Measurements from ENCODE around the gene MEP1B.

Gene MEP1B

GRCh38 chr18:32195881-32196815 is 6.3 kb downstream of the MEP1B start:
- H3K79me1 ChIP-seq (replicated peaks; ENCODE audit: low read length, poor library complexity, severe bottlenecking), result no peaks in the 10 kb centered on the region
- H4K8ac ChIP-seq (ENCODE audit: low read length), result no peak overlapping the region
- no peak overlapping the region for H2BK120ac ChIP-seq (ENCODE audit: low read depth, low read length)
- no peak overlapping the region for H3K14ac ChIP-seq (ENCODE audit: low read length in 2 of 2)
- H2BK12ac ChIP-seq (ENCODE audit: low read length in 2 of 2), result no peak overlapping the region
- H2BK15ac ChIP-seq (ENCODE audit: low read depth, poor library complexity, severe bottlenecking), result no peak overlapping the region
- no peak overlapping the region for H3K23ac ChIP-seq (ENCODE audit: low read length in 2 of 2)
- no peak overlapping the region for H3K4me2 ChIP-seq (ENCODE audit: low read length, poor library complexity, severe bottlenecking)
- H2AK5ac ChIP-seq (ENCODE audit: low read length, severe bottlenecking), result no peak overlapping the region
- no peak overlapping the region for H2BK5ac ChIP-seq (ENCODE audit: low read depth, low read length, poor library complexity, severe bottlenecking)
- no peaks in the 10 kb centered on the region for H3K27me3 ChIP-seq (ENCODE audit: control insufficient read depth in 1 of 2, insufficient read depth in 1 of 2, low read length in 2 of 2)
- DNase-seq, result no peak
- H3K4me3 ChIP-seq (ENCODE audit: insufficient read depth in 1 of 2, low read depth in 1 of 2, low read length in 2 of 2), result no peak overlapping the region
- H3K36me3 ChIP-seq (ENCODE audit: control insufficient read depth in 1 of 2, insufficient read depth in 2 of 2, low read depth in 1 of 2, low read length in 2 of 2), result no peaks in the 10 kb centered on the region
- no peaks in the 10 kb centered on the region for H3K4me1 ChIP-seq (ENCODE audit: control insufficient read depth, insufficient read depth, low read depth, low read length)
- no peak overlapping the region for H4K91ac ChIP-seq (ENCODE audit: low read length)
- no peak overlapping the region for H3K27ac ChIP-seq (ENCODE audit: low read length, poor library complexity, severe bottlenecking)
- WGBS, result 91% methylated on average over 32 of the region's 32 CpGs
- no peak overlapping the region for H2AFZ ChIP-seq (ENCODE audit: low read depth, low read length)
- H3K9me3 ChIP-seq (ENCODE audit: control insufficient read depth, low read length), result no peaks in the 10 kb centered on the region
- H3K4ac ChIP-seq (ENCODE audit: low read depth in 1 of 2, low read length in 2 of 2), result no peak overlapping the region
- no peak overlapping the region for H3K9ac ChIP-seq (ENCODE audit: low read length)
- no peak overlapping the region for H3K18ac ChIP-seq (ENCODE audit: low read depth in 1 of 2, low read length in 2 of 2)

- no peak overlapping the region for H2AFZ ChIP-seq (ENCODE audit: low read depth, low read length)
- no peak overlapping the region for H2BK120ac ChIP-seq (ENCODE audit: low read depth, low read length)
- no peak overlapping the region for H2BK15ac ChIP-seq (ENCODE audit: low read depth, poor library complexity, severe bottlenecking)
- H4K91ac ChIP-seq (ENCODE audit: low read length), result no peak overlapping the region
- H3K14ac ChIP-seq (ENCODE audit: low read length in 2 of 2), result no peak overlapping the region
- H3K79me1 ChIP-seq (replicated peaks; ENCODE audit: low read length, poor library complexity, severe bottlenecking), result no peaks in the 10 kb centered on the region
- DNase-seq, result peak; percentile 4
- no peak overlapping the region for H4K8ac ChIP-seq (ENCODE audit: low read length)
- H3K4me2 ChIP-seq (ENCODE audit: low read length, poor library complexity, severe bottlenecking), result no peak overlapping the region
- no peaks in the 10 kb centered on the region for H3K36me3 ChIP-seq (ENCODE audit: control insufficient read depth in 1 of 2, insufficient read depth in 2 of 2, low read depth in 1 of 2, low read length in 2 of 2)
- WGBS, result 100% methylated on average over 1 of the region's 2 CpGs
- no peak overlapping the region for H2AK5ac ChIP-seq (ENCODE audit: low read length, severe bottlenecking)
- no peaks in the 10 kb centered on the region for H3K4me1 ChIP-seq (ENCODE audit: control insufficient read depth, insufficient read depth, low read depth, low read length)
- no peak overlapping the region for H3K27ac ChIP-seq (ENCODE audit: low read length, poor library complexity, severe bottlenecking)
- H2BK12ac ChIP-seq (ENCODE audit: low read length in 2 of 2), result no peak overlapping the region
- no peak overlapping the region for H3K9ac ChIP-seq (ENCODE audit: low read length)
- H3K27me3 ChIP-seq (ENCODE audit: control insufficient read depth in 1 of 2, insufficient read depth in 1 of 2, low read length in 2 of 2), result no peaks in the 10 kb centered on the region
- H3K4me3 ChIP-seq (ENCODE audit: insufficient read depth in 1 of 2, low read depth in 1 of 2, low read length in 2 of 2), result no peak overlapping the region
- H2BK5ac ChIP-seq (ENCODE audit: low read depth, low read length, poor library complexity, severe bottlenecking), result no peak overlapping the region
- no peak overlapping the region for H3K23ac ChIP-seq (ENCODE audit: low read length in 2 of 2)
- H3K18ac ChIP-seq (ENCODE audit: low read depth in 1 of 2, low read length in 2 of 2), result no peak overlapping the region
- H3K4ac ChIP-seq (ENCODE audit: low read depth in 1 of 2, low read length in 2 of 2), result no peak overlapping the region
- H3K9me3 ChIP-seq (ENCODE audit: control insufficient read depth, low read length), result no peaks in the 10 kb centered on the region
Measured at GRCh38 chr18:32200766-32201165, 10.9 kb downstream of the MEP1B start.

DNA sequence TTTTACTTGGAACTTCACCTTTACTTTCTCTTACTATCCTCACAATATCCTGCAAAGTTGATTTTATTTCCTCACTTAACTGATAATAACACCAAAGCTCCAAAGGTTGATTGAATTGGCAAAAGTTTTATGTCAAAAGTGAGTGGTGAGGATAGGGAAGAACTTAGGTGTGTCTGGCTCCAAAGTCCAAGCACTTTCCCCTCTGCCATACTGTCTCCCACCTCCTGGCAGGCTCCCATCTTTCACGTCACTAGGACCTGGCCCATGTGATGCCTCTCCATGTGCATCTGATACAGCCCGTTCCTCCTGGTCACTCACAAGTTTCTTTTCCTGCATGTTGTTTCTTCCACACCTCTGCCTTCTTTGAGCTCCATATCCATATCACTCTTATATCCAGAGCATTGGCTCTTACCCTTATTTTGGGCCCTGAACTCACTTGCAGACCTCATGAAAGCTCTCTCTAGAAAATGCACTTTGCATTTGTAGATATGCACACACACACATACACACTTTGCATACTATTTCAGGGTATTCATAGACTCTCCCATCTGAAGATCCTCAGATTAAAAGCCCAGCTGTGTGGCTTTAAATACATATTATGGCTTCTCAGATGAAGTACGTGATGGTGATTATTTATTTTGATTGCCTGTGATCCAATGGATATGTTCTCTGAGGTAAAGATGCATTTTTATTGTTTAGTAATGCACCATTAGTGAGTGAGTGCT is 12.3 kb downstream of the MEP1B start:
- no peak for DNase-seq
- Histone ChIP-seq H2BK15ac (ENCODE audit: low read depth, poor library complexity, severe bottlenecking) (no peak overlapping the region), H4K91ac (ENCODE audit: low read length) (no peak overlapping the region), H2BK12ac (ENCODE audit: low read length in 2 of 2) (no peak overlapping the region), H2AK5ac (ENCODE audit: low read length, severe bottlenecking) (no peak overlapping the region), H3K14ac (ENCODE audit: low read length in 2 of 2) (no peak overlapping the region), H2BK120ac (ENCODE audit: low read depth, low read length) (no peak overlapping the region), H3K4me3 (ENCODE audit: insufficient read depth in 1 of 2, low read depth in 1 of 2, low read length in 2 of 2) (no peak overlapping the region), H3K27ac (ENCODE audit: low read length, poor library complexity, severe bottlenecking) (no peak overlapping the region), H3K23ac (ENCODE audit: low read length in 2 of 2) (no peak overlapping the region), H3K36me3 (ENCODE audit: control insufficient read depth in 1 of 2, insufficient read depth in 2 of 2, low read depth in 1 of 2, low read length in 2 of 2) (no peaks in the 10 kb centered on the region), H3K18ac (ENCODE audit: low read depth in 1 of 2, low read length in 2 of 2) (no peak overlapping the region), H2AFZ (ENCODE audit: low read depth, low read length) (no peak overlapping the region), H4K8ac (ENCODE audit: low read length) (no peak overlapping the region), H3K9me3 (ENCODE audit: control insufficient read depth, low read length) (no peaks in the 10 kb centered on the region), H3K27me3 (ENCODE audit: control insufficient read depth in 1 of 2, insufficient read depth in 1 of 2, low read length in 2 of 2) (no peaks in the 10 kb centered on the region), H3K79me1 (replicated peaks; ENCODE audit: low read length, poor library complexity, severe bottlenecking) (no peaks in the 10 kb centered on the region), H3K4me1 (ENCODE audit: control insufficient read depth, insufficient read depth, low read depth, low read length) (no peaks in the 10 kb centered on the region), H3K4ac (ENCODE audit: low read depth in 1 of 2, low read length in 2 of 2) (no peak overlapping the region), H3K4me2 (ENCODE audit: low read length, poor library complexity, severe bottlenecking) (no peak overlapping the region), H2BK5ac (ENCODE audit: low read depth, low read length, poor library complexity, severe bottlenecking) (no peak overlapping the region), H3K9ac (ENCODE audit: low read length) (no peak overlapping the region)
- WGBS, result 84% methylated on average over 3 of the region's 3 CpGs

DNA sequence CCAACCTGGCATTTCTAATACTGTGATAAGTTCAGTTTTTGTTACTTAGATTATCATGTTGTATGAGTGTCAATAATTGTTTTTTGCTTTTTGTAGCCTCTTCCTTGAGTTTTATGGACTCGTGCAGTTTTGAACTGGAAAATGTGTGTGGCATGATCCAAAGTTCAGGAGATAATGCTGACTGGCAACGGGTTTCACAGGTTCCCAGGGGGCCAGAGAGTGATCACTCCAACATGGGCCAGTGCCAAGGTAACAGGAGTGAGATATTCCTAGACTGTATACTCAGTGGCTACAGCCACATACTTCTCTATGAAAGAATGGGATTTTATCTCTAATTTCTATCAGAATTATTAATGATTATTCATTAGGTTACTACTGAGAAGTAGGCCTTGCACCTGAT is 18.2 kb downstream of the MEP1B start:
- Histone ChIP-seq H3K4me3 (ENCODE audit: insufficient read depth in 1 of 2, low read depth in 1 of 2, low read length in 2 of 2) (no peak overlapping the region), H4K91ac (ENCODE audit: low read length) (no peak overlapping the region), H3K9me3 (ENCODE audit: control insufficient read depth, low read length) (no peaks in the 10 kb centered on the region), H3K36me3 (ENCODE audit: control insufficient read depth in 1 of 2, insufficient read depth in 2 of 2, low read depth in 1 of 2, low read length in 2 of 2) (no peaks in the 10 kb centered on the region), H3K14ac (ENCODE audit: low read length in 2 of 2) (no peak overlapping the region), H2BK12ac (ENCODE audit: low read length in 2 of 2) (no peak overlapping the region), H2BK120ac (ENCODE audit: low read depth, low read length) (no peak overlapping the region), H3K79me1 (replicated peaks; ENCODE audit: low read length, poor library complexity, severe bottlenecking) (no peaks in the 10 kb centered on the region), H3K4me2 (ENCODE audit: low read length, poor library complexity, severe bottlenecking) (no peak overlapping the region), H3K27me3 (ENCODE audit: control insufficient read depth in 1 of 2, insufficient read depth in 1 of 2, low read length in 2 of 2) (no peaks in the 10 kb centered on the region), H3K27ac (ENCODE audit: low read length, poor library complexity, severe bottlenecking) (no peak overlapping the region), H3K9ac (ENCODE audit: low read length) (no peak overlapping the region), H3K4me1 (ENCODE audit: control insufficient read depth, insufficient read depth, low read depth, low read length) (no peaks in the 10 kb centered on the region), H2BK15ac (ENCODE audit: low read depth, poor library complexity, severe bottlenecking) (no peak overlapping the region), H3K23ac (ENCODE audit: low read length in 2 of 2) (no peak overlapping the region), H4K8ac (ENCODE audit: low read length) (no peak overlapping the region), H3K4ac (ENCODE audit: low read depth in 1 of 2, low read length in 2 of 2) (no peak overlapping the region), H2AK5ac (ENCODE audit: low read length, severe bottlenecking) (no peak overlapping the region), H2BK5ac (ENCODE audit: low read depth, low read length, poor library complexity, severe bottlenecking) (no peak overlapping the region), H2AFZ (ENCODE audit: low read depth, low read length) (no peak overlapping the region), H3K18ac (ENCODE audit: low read depth in 1 of 2, low read length in 2 of 2) (no peak overlapping the region)
- 88% methylated on average over 2 of the region's 2 CpGs for WGBS
- no peak for DNase-seq
